Astrocyte (in vitro differentiated cells and primary cell): ENCODE measurements around the gene TRMT61B. TPM values are rescaled to one million over a fixed set of nuclear protein-coding genes. Genes with fewer than 3 reads are reported as not detected.

Source experiments
- DNase-seq: peaks from one replicate; pipeline ENCODE4 v3.0.0-alpha.2; 2010; ENCODE audit warnings: low read depth
- FAIRE-seq: peaks from 2 replicates; lab custom pipeline; 2011; peaks lifted over from hg19 to GRCh38; lab: Jason Lieb, UNC
- H2AFZ ChIP-seq: 2 replicates; pipeline ENCODE4 v1.6.0; 2012; ENCODE audit warnings: low read depth, low read length, inconsistent platforms
- H3K27ac ChIP-seq: 2 replicates; pipeline ENCODE4 v1.5.1; 2011; ENCODE audit warnings: low read depth, low read length, inconsistent platforms
- H3K27me3 ChIP-seq: 2 replicates; pipeline ENCODE4 v1.6.0; 2011; ENCODE audit warnings: low read length, inconsistent platforms; ENCODE audit not compliant: insufficient read depth
- H3K36me3 ChIP-seq: 2 replicates; pipeline ENCODE4 v1.5.1; 2011; ENCODE audit warnings: low read length, inconsistent platforms; ENCODE audit not compliant: insufficient read depth
- H3K4me1 ChIP-seq: 2 replicates; pipeline ENCODE4 v1.5.1; 2011; ENCODE audit warnings: low read length, inconsistent platforms; ENCODE audit not compliant: insufficient read depth
- H3K4me2 ChIP-seq: 2 replicates; pipeline ENCODE4 v1.6.0; 2012; ENCODE audit warnings: low read length, inconsistent platforms
- H3K4me3 ChIP-seq: 2 replicates; pipeline ENCODE4 v1.5.1; 2011; ENCODE audit warnings: low read depth, mild to moderate bottlenecking, low read length, inconsistent platforms; ENCODE audit not compliant: insufficient read depth
- H3K79me2 ChIP-seq: 2 replicates; pipeline ENCODE4 v1.6.0; 2012; ENCODE audit warnings: mild to moderate bottlenecking, low read length, inconsistent platforms; ENCODE audit not compliant: insufficient read depth
- H3K9ac ChIP-seq: 2 replicates; pipeline ENCODE4 v1.6.0; 2012; ENCODE audit warnings: mild to moderate bottlenecking, low read length, inconsistent platforms
- H3K9me3 ChIP-seq: 2 replicates; pipeline ENCODE4 v1.5.1; 2012; ENCODE audit warnings: low read depth, mild to moderate bottlenecking, low read length, inconsistent platforms; ENCODE audit not compliant: insufficient read depth
- H4K20me1 ChIP-seq: 2 replicates; pipeline ENCODE4 v1.6.0; 2012; ENCODE audit warnings: low read length, inconsistent platforms; ENCODE audit not compliant: insufficient read depth
- H3K27ac Mint-ChIP-seq: one replicate; pipeline ENCODE4 v1.8.0; 2021; ENCODE audit warnings: mild to moderate bottlenecking, mixed read lengths; ENCODE audit not compliant: unreplicated experiment
- H3K27me3 Mint-ChIP-seq: one replicate; pipeline ENCODE4 v1.8.0; 2021; ENCODE audit warnings: low read depth, mixed read lengths; ENCODE audit not compliant: unreplicated experiment
- H3K36me3 Mint-ChIP-seq: one replicate; pipeline ENCODE4 v1.8.0; 2021; ENCODE audit warnings: low read depth, mixed read lengths; ENCODE audit not compliant: unreplicated experiment
- H3K4me1 Mint-ChIP-seq: one replicate; pipeline ENCODE4 v1.8.0; 2021; ENCODE audit warnings: low read depth, mixed read lengths; ENCODE audit not compliant: unreplicated experiment
- H3K4me3 Mint-ChIP-seq: one replicate; pipeline ENCODE4 v1.8.0; 2021; ENCODE audit warnings: mild to moderate bottlenecking, moderate library complexity, mixed read lengths; ENCODE audit not compliant: unreplicated experiment
- H3K9me3 Mint-ChIP-seq: one replicate; pipeline ENCODE4 v1.8.0; 2021; ENCODE audit warnings: mild to moderate bottlenecking, mixed read lengths; ENCODE audit not compliant: unreplicated experiment
- CTCF ChIP-seq: IDR thresholded peaks from 2 replicates; pipeline ENCODE4 v1.5.1; 2011; ENCODE audit warnings: low read depth, mild to moderate bottlenecking, inconsistent platforms, low read length, moderate library complexity; ENCODE audit not compliant: insufficient read depth
- EZH2 ChIP-seq: IDR thresholded peaks from 2 replicates; pipeline ENCODE4 v1.6.1; 2012; ENCODE audit warnings: mild to moderate bottlenecking, low read length, inconsistent platforms; ENCODE audit not compliant: insufficient read depth
- total RNA-seq: library from RNA; stranded (reverse); gene quantifications from 2 replicates; pipeline ENCODE4 v1.2.1, GENCODE V29; 2021

Gene TRMT61B
- total RNA-seq, 1 donor from 2014 or later: 12.1 TPM

GRCh38 chr2:28802975-28803429, 67.1 kb downstream of the TRMT61B start:
- H3K4me1 ChIP-seq: no peaks in the 10 kb centered on the region
- TF ChIP-seq CTCF: no peak
- TF ChIP-seq EZH2: no peak
- no peak overlapping the region for H3K4me2 ChIP-seq
- no peaks in the 10 kb centered on the region for H3K9me3 ChIP-seq
- H4K20me1 ChIP-seq: peaks cover 24% of the 10 kb centered on the region
- peak overlapping the region; percentile 30 for H3K27ac ChIP-seq
- peak overlapping the region; percentile 34 for H3K27ac Mint-ChIP-seq
- H3K4me3 ChIP-seq: no peak overlapping the region
- no peaks in the 10 kb centered on the region for H3K27me3 Mint-ChIP-seq
- no peak overlapping the region for H2AFZ ChIP-seq
- H3K36me3 ChIP-seq: peaks cover 23% of the 10 kb centered on the region
- H3K27me3 ChIP-seq: no peaks in the 10 kb centered on the region
- H3K9ac ChIP-seq: no peak overlapping the region
- peaks cover 14% of the 10 kb centered on the region for H3K4me1 Mint-ChIP-seq
- DNase-seq: peak; percentile 38
- H3K79me2 ChIP-seq: peaks cover 24% of the 10 kb centered on the region
- no peak for FAIRE-seq
- H3K9me3 Mint-ChIP-seq: no peaks in the 10 kb centered on the region
- H3K4me3 Mint-ChIP-seq: peak overlapping the region; percentile 57
- peaks cover 10% of the 10 kb centered on the region for H3K36me3 Mint-ChIP-seq

DNA sequence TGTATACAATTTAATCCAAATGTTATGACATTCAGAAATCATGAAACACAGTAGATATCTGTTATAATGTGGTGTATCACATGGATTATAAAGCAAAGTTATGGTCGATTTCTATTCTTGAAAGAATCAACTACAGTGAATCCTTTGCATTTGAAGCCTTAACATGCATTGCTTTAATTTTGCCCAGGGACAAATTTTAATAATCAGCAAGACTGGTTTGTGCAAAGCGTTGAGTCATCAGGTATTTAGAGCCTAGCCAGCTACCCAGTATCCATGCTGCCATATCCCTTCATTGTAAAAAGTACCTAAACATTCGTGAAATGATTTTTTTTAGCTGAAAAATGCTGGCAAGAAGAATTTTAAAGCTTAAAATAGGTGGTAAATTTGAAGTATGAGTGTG, 68.4 kb downstream of the TRMT61B start:
- H3K36me3 ChIP-seq: peaks cover 23% of the 10 kb centered on the region
- H3K27me3 Mint-ChIP-seq: no peaks in the 10 kb centered on the region
- no peaks in the 10 kb centered on the region for H3K27me3 ChIP-seq
- H4K20me1 ChIP-seq: peaks cover 36% of the 10 kb centered on the region
- H3K9me3 Mint-ChIP-seq: no peaks in the 10 kb centered on the region
- H3K4me1 Mint-ChIP-seq: peaks cover 21% of the 10 kb centered on the region
- no peak for FAIRE-seq
- no peak overlapping the region for H3K4me3 Mint-ChIP-seq
- no peaks in the 10 kb centered on the region for H3K9me3 ChIP-seq
- H3K36me3 Mint-ChIP-seq: peaks cover 12% of the 10 kb centered on the region
- H3K79me2 ChIP-seq: peaks cover 37% of the 10 kb centered on the region
- no peak overlapping the region for H3K27ac Mint-ChIP-seq
- DNase-seq: peak; percentile 34
- H3K4me1 ChIP-seq: no peaks in the 10 kb centered on the region
- H2AFZ ChIP-seq: no peak overlapping the region
- no peak overlapping the region for H3K27ac ChIP-seq
- H3K4me3 ChIP-seq: no peak overlapping the region
- H3K4me2 ChIP-seq: no peak overlapping the region
- TF ChIP-seq CTCF: no peak
- TF ChIP-seq EZH2: no peak
- no peak overlapping the region for H3K9ac ChIP-seq

Other genes with a start within 250 kb of the TRMT61B start
- 250 and 263 TPM in 2 replicates for gene PPP1CB, start 118.5 kb downstream of the TRMT61B start, total RNA-seq
- 1.3 and 1.4 TPM in 2 replicates for gene SPDYA, start 59.5 kb downstream of the TRMT61B start, total RNA-seq
- gene WDR43, start 24.4 kb upstream of the TRMT61B start, total RNA-seq: 71.9 and 83.9 TPM in 2 replicates
- 0.38 and 0.73 TPM in 2 replicates for gene TOGARAM2, start 111.0 kb upstream of the TRMT61B start, total RNA-seq
- not detected in 2 replicates for gene PCARE, start 204.2 kb upstream of the TRMT61B start, total RNA-seq
- 14.7 and 18.4 TPM in 2 replicates for gene CLIP4, start 245.1 kb upstream of the TRMT61B start, total RNA-seq